Measurements from ENCODE around the gene DISP2.

Gene DISP2

GRCh38 chr15:40392986-40393948, 35.2 kb downstream of the DISP2 start:
- no peak for DNase-seq (ENCODE audit: low read depth in 2 of 2)

- no peak for DNase-seq (ENCODE audit: low read depth in 2 of 2)
Observed at GRCh38 chr15:40397688-40398412, 39.8 kb downstream of the DISP2 start.

GRCh38 chr15:40398413-40398873, 40.4 kb downstream of the DISP2 start:
- no peak for DNase-seq (ENCODE audit: low read depth in 2 of 2)

- no peak for DNase-seq (ENCODE audit: low read depth in 2 of 2)
Observed at GRCh38 chr15:40399370-40399769, 41.4 kb downstream of the DISP2 start.

GRCh38 chr15:40405501-40406381, 47.7 kb downstream of the DISP2 start, which contains the start of gene IVD:
Gene IVD, plus strand, starts transcription at chr15:40405795. Its CDS starts 33 bp downstream, at chr15:40405828.
- peak; percentile 65 to 83 for DNase-seq (ENCODE audit: low read depth in 2 of 2)

- DNase-seq (ENCODE audit: low read depth in 2 of 2), result no peak
Observed at GRCh38 chr15:40407330-40407990, 49.4 kb downstream of the DISP2 start.

- DNase-seq (ENCODE audit: low read depth in 2 of 2), result no peak
Observed at GRCh38 chr15:40409366-40409765, 51.3 kb downstream of the DISP2 start.

GRCh38 chr15:40410476-40410875, 52.5 kb downstream of the DISP2 start:
- no peak for DNase-seq (ENCODE audit: low read depth in 2 of 2)

- DNase-seq (ENCODE audit: low read depth in 2 of 2), result no peak
Observed at GRCh38 chr15:40412095-40412759, 54.2 kb downstream of the DISP2 start.

GRCh38 chr15:40413036-40413435, 55.0 kb downstream of the DISP2 start:
- no peak for DNase-seq (ENCODE audit: low read depth in 2 of 2)

GRCh38 chr15:40414816-40415215, 56.8 kb downstream of the DISP2 start:
- DNase-seq (ENCODE audit: low read depth in 2 of 2), result no peak

- DNase-seq (ENCODE audit: low read depth in 2 of 2), result no peak
Observed at GRCh38 chr15:40415226-40415625, 57.2 kb downstream of the DISP2 start.

GRCh38 chr15:40416056-40416455, 58.0 kb downstream of the DISP2 start:
- DNase-seq (ENCODE audit: low read depth in 2 of 2), result no peak

- DNase-seq (ENCODE audit: low read depth in 2 of 2), result no peak
Observed at GRCh38 chr15:40418126-40418525, 60.1 kb downstream of the DISP2 start.

- DNase-seq (ENCODE audit: low read depth in 2 of 2), result no peak
Observed at GRCh38 chr15:40420071-40420713, 62.2 kb downstream of the DISP2 start.

GRCh38 chr15:40420793-40421192, 62.8 kb downstream of the DISP2 start:
- no peak for DNase-seq (ENCODE audit: low read depth in 2 of 2)

GRCh38 chr15:40421246-40422157, 63.5 kb downstream of the DISP2 start:
- DNase-seq (ENCODE audit: low read depth in 2 of 2), result peak; percentile 80 to 83

GRCh38 chr15:40424483-40425115, 66.6 kb downstream of the DISP2 start:
- DNase-seq (ENCODE audit: low read depth in 2 of 2), result no peak

Measured in stimulated activated CD4-positive, alpha-beta T cell treated with anti-CD3 and anti-CD28 coated beads, Interleukin-1b, Interleukin-23, amount 100 ng/mL, for 4 hours (primary cell).